H1 (cell line): ENCODE results near the gene KLHL21. TPM values are rescaled to one million over a fixed set of nuclear protein-coding genes. Genes with fewer than 3 reads are reported as not detected.

Source experiments
- CBX5 ChIP-seq: fragments of 300-800, 300-1000 bp; sonication (generic); IDR thresholded peaks from 2 replicates; pipeline ENCODE4 v1.7.1; 2016; ENCODE audit warnings: antibody characterized with exemption, low read length, low read depth
- RFX5 ChIP-seq: IDR thresholded peaks from 2 replicates; pipeline ENCODE4 v1.6.1; 2011; ENCODE audit warnings: low read depth, low read length, improper control_type of control experiment, borderline replicate concordance
- polyA plus RNA-seq, 7 experiments: library from polyadenylated mRNA; depleted of rRNA in 3 of 7; stranded (reverse) in 5 of 7; unstranded in 2 of 7; fragments of >200 nt in 5 of 7; fragments of 200-250 nt in 2 of 7; gene quantifications; 1 replicate in 5 of 7; 2 replicates in 1 of 7; 4 replicates in 1 of 7; pipeline versions ENCODE4 v1.2.1 to v1.2.3, GENCODE V29; 2011 to 2013; ENCODE audit warnings: missing spikeins in 2 of 7, mixed read lengths in 2 of 7
- total RNA-seq: library from RNA; stranded (reverse); fragmentation: NEBNext Ultra II Directional; extraction: Animal tissue kit (Norgen Biotek cat#: 25700); gene quantifications from 2 replicates; pipeline ENCODE4 v1.2.1, GENCODE V29; 2021

KLHL21 gene
- total and polyA plus RNA-seq, 2 of the 8 experiments (the other 6 are each of a cell fraction or from before 2014, with no cell fraction given): 11.9 to 22.3 TPM

DNA sequence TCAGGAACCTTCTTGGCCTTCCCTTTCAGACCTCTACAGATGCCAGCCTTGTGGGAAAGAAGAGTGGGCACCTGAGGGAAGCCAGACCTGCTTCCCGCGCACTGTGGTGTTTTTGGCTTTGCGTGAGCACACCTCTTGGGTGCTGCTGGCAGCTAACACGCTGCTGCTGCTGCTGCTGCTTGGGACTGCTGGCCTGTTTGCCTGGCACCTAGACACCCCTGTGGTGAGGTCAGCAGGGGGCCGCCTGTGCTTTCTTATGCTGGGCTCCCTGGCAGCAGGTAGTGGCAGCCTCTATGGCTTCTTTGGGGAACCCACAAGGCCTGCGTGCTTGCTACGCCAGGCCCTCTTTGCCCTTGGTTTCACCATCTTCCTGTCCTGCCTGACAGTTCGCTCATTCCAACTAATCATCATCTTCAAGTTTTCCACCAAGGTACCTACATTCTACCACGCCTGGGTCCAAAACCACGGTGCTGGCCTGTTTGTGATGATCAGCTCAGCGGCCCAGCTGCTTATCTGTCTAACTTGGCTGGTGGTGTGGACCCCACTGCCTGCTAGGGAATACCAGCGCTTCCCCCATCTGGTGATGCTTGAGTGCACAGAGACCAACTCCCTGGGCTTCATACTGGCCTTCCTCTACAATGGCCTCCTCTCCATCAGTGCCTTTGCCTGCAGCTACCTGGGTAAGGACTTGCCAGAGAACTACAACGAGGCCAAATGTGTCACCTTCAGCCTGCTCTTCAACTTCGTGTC lies 23.9 kb downstream of the KLHL21 start (continued):
- no peak for TF ChIP-seq RFX5
- TF ChIP-seq CBX5: no peak
